Ovary (tissue), 9 donors: Measurements from ENCODE around the gene OSBPL2. TPM values are rescaled to one million over a fixed set of nuclear protein-coding genes. Genes with fewer than 3 reads are reported as not detected.

Experiments used
- DNase-seq, 5 donors: peaks; one replicate each; pipeline ENCODE4 v3.0.0-alpha.2; 2019 to 2020
- H3K27ac ChIP-seq, 2 donors: fragments of 200-600 bp; one replicate each; pipeline versions ENCODE4 v1.5.1 to v1.8.0; 2019 to 2022
- H3K27me3 ChIP-seq: fragments of 200-600 bp; one replicate; pipeline ENCODE4 v1.8.0; 2022
- H3K36me3 ChIP-seq: fragments of 200-600 bp; sonication (generic); one replicate; pipeline ENCODE4 v1.5.1; 2019
- H3K4me1 ChIP-seq: one replicate; pipeline ENCODE4 v1.8.1; 2013; ENCODE audit warnings: mild to moderate bottlenecking, moderate library complexity; ENCODE audit not compliant: insufficient read depth
- H3K4me3 ChIP-seq: fragments of 200-600 bp; sonication (generic); one replicate; pipeline ENCODE4 v1.5.1; 2017
- H3K9me3 ChIP-seq, 2 donors: fragments of 200-600 bp in 1 of 2; sonication (generic) in 1 of 2; one replicate each; pipeline versions ENCODE4 v1.5.1 to v1.8.1; 2013 to 2019; ENCODE audit warnings: mild to moderate bottlenecking in 1 of 2, moderate library complexity in 1 of 2
- CTCF ChIP-seq, 3 donors: fragments of 450-650 bp in 2 of 3; fragments of 200-600 bp in 1 of 3; IDR thresholded peaks; one replicate each; pipeline versions ENCODE4 v1.5.1 to v1.8.0; 2016 to 2022; ENCODE audit warnings: antibody characterized with exemption in 3 of 3, mild to moderate bottlenecking in 1 of 3
- EP300 ChIP-seq: sonication (generic); formaldehyde crosslinking; IDR thresholded peaks from one replicate; pipeline ENCODE4 v1.6.1; 2017; ENCODE audit warnings: antibody characterized with exemption
- POLR2A ChIP-seq: fragments of 450-650 bp; IDR thresholded peaks from one replicate; pipeline ENCODE4 v1.6.1; 2017; ENCODE audit warnings: antibody characterized with exemption, mild to moderate bottlenecking, moderate library complexity
- WGBS, 3 donors: extraction: QIAGEN DNeasy Blood & Tissue Kit in 1 of 3; methylation state at CpG; one replicate each; pipeline versions ENCODE4 v1.1.5 to v1.1.7; 2013 to 2017; 5-methylcytosine and 5-hydroxymethylcytosine counted together
- intact Hi-C, 4 donors: fragments of 100-400 bp; cut with DNase I; formaldehyde crosslinking; loops; one replicate each; pipeline versions ENCODE4 v1.11.0 to v1.15.1; 2022 to 2023
- polyA plus RNA-seq, 2 donors: library from polyadenylated mRNA; stranded (reverse); fragments of 200-250 nt in 1 of 2; fragments of 350-450 nt in 1 of 2; fragmentation: Illumina TruSeq in 1 of 2; extraction: RNeasy Lipid Tissue Mini Kit (QIAGEN cat#74804) in 1 of 2; gene quantifications; one replicate each; pipeline ENCODE4 v1.2.3, GENCODE V29; 2013 to 2014
- total RNA-seq, 7 donors: library from RNA; depleted of rRNA in 2 of 7; stranded (reverse); fragments of >200 nt in 2 of 7; fragmentation: NEBNext Ultra II Directional in 3 of 7; extraction: Animal tissue kit (Norgen Biotek cat#: 25700) in 3 of 7; gene quantifications; one replicate each; pipeline versions ENCODE4 v1.1.0 to v1.2.4, GENCODE V29; 2016 to 2023
- donor health status: DM: no; HTN: no; CAD: no; lungs with moderate emphysema.
- donor health status: DM: no; HTN: no; CAD: no.
- donor health status: Bipolar disorder and iron deficiency.
- donor health status: DM: yes; HTN: yes; CAD: no.
- donor health status: DM: no; HTN: no; CAD: no.
- donor health status: DM: yes; HTN: yes; CAD: no.

Gene OSBPL2
- total and polyA plus RNA-seq, 9 donors: 14.2 to 42.2 (median 34.4) TPM

- Histone ChIP-seq H3K27ac (no peak overlapping the region), H3K9me3 (no peaks in the 10 kb centered on the region), H3K36me3 (no peaks in the 10 kb centered on the region), H3K4me3 (no peak overlapping the region), H3K27me3 (no peaks in the 10 kb centered on the region), H3K4me1 (no peaks in the 10 kb centered on the region)
- TF ChIP-seq CTCF (IDR thresholded peaks at IDR 0.05) (no peak), EP300 (no peak), POLR2A (no peak)
- intact Hi-C loops: no loop called here
- 91 to 94% (median 91%) methylated on average over 38 of the region's 38 CpGs for WGBS, 3 donors
- DNase-seq: peak in 1 of 5 donors; percentile 24
Measured at GRCh38 chr20:62200491-62201172, 37.7 kb upstream of the OSBPL2 start.

GRCh38 chr20:62201173-62202082, 36.9 kb upstream of the OSBPL2 start:
- no peak for TF ChIP-seq CTCF (IDR thresholded peaks at IDR 0.05)
- no peak for TF ChIP-seq EP300
- TF ChIP-seq POLR2A: no peak

GRCh38 chr20:62202083-62202395, 36.3 kb upstream of the OSBPL2 start:
- H3K36me3 ChIP-seq: no peaks in the 10 kb centered on the region

More at GRCh38 chr20:62201173-62202082, 36.9 kb upstream of the OSBPL2 start:
- Histone ChIP-seq H3K4me3 (no peak overlapping the region), H3K27ac (no peak overlapping the region), H3K36me3 (no peaks in the 10 kb centered on the region), H3K9me3 (no peaks in the 10 kb centered on the region), H3K4me1 (no peaks in the 10 kb centered on the region), H3K27me3 (no peaks in the 10 kb centered on the region)
- intact Hi-C loops: no loop called here
- peak in 1 of 5 donors; percentile 25 for DNase-seq
- 88 to 93% (median 90%) methylated on average over 35 to 38 of the region's 38 CpGs for WGBS, 3 donors

More at GRCh38 chr20:62202083-62202395, 36.3 kb upstream of the OSBPL2 start:
- DNase-seq: peak in 1 of 5 donors; percentile 21
- intact Hi-C loops: no loop called here
- 55 to 77% (median 77%) methylated on average over 5 of the region's 5 CpGs for WGBS, 3 donors
- TF ChIP-seq EP300 (no peak), POLR2A (no peak), CTCF (IDR thresholded peaks at IDR 0.05) (no peak)
- Histone ChIP-seq H3K27ac (no peak overlapping the region), H3K27me3 (no peaks in the 10 kb centered on the region), H3K4me1 (no peaks in the 10 kb centered on the region), H3K9me3 (no peaks in the 10 kb centered on the region), H3K4me3 (no peak overlapping the region)
